Epithelial cell of esophagus (primary cell): ENCODE results near the gene ZNF487.
"Not testable (repeated sequence)": the region's sequence is repeated elsewhere in the genome, so short reads cannot be mapped to it uniquely, and the experiment has no call there.

ENCODE experiments used
- DNase-seq: peaks from one replicate; pipeline ENCODE4 v3.0.0; 2010; ENCODE audit warnings: low read depth
- H3K4me3 ChIP-seq: 2 replicates; pipeline ENCODE4 v1.5.1; 2011; ENCODE audit warnings: mild to moderate bottlenecking, low read length, control low read depth
- TF ChIP-seq, protein P1 (sequence below): IDR thresholded peaks from 2 replicates; pipeline ENCODE4 v1.5.1; 2011; ENCODE audit warnings: low read depth, mild to moderate bottlenecking, low read length, control low read depth, inconsistent platforms; ENCODE audit not compliant: insufficient read depth; ENCODE audit errors: missing control alignments

Gene ZNF487

DNA sequence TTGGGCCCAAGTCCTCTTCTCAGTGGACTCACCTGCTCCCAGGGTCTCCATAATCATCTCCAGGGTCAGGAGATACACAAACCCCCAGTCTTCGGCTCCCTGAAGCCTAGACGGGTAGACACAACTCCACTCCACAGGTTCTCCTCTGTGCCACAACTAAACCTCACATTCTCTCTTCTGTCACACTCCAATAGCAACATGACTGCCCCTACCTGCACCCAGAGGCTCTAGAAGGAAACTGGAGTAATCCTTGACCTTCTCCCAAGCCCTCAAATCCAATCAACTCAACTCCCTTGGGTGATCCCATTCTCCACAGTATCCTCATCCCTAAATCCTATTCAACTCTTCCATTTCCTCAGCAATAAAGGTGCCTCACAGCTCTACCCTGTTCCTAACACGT is 44.2 kb upstream of the ZNF487 start:
- TF ChIP-seq, protein P1, sequence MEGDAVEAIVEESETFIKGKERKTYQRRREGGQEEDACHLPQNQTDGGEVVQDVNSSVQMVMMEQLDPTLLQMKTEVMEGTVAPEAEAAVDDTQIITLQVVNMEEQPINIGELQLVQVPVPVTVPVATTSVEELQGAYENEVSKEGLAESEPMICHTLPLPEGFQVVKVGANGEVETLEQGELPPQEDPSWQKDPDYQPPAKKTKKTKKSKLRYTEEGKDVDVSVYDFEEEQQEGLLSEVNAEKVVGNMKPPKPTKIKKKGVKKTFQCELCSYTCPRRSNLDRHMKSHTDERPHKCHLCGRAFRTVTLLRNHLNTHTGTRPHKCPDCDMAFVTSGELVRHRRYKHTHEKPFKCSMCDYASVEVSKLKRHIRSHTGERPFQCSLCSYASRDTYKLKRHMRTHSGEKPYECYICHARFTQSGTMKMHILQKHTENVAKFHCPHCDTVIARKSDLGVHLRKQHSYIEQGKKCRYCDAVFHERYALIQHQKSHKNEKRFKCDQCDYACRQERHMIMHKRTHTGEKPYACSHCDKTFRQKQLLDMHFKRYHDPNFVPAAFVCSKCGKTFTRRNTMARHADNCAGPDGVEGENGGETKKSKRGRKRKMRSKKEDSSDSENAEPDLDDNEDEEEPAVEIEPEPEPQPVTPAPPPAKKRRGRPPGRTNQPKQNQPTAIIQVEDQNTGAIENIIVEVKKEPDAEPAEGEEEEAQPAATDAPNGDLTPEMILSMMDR = no peak
- DNase-seq = no peak
- no peak overlapping the region for H3K4me3 ChIP-seq

DNA sequence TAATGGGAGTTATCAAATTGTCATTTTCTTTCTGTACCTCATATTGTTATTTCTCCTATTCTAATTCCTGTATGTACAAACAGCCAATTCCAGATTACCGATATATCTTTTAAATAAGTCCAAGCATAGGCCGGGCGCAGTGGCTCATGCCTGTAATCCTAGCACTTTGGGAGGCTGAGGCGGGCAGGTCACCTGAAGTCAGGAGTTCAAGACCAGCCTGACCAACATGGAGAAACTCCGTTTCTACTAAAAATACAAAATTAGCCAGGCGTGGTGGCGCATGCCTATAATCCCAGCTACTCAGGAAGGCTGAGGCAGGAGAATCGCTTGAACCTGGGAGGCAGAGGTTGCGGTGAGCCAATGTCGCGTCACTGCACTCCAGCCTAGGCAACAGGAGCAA is 43.7 kb upstream of the ZNF487 start:
- not testable (repeated sequence) for DNase-seq, H3K4me3 ChIP-seq

DNA sequence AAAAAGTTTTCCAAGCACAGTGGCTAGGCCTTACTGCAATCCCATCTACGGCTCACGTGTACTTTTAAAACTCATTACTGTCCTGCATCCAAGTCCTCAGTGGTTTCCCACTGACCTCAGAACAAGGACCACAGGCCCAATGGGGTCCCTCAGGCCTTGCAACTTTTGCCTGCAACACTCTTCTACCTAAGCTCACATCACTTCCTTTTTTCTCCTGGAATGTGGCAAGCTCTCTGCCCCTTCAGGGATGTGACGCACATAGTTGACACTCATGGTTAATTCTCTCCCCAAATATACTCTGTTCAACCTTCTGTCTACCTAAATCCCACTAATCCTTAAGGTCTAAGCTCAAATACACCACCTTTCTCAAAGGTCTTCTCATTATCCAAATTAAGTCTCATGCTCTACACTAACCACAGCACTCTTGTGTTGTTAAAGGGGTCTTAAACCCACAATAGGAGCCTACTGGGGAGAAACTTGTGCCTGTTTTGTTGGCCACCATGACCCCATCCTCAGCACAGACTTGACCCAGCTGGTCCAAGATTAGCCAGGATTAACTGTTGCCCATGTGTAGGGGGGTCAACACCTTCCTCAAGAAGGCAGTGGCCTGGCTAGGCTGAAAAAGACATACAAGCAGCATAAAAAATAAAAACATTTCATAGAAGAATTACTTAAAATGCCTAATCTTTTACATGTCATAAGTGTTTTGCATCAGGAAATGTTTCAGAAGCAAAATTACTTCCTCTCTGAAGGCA is 43.1 kb upstream of the ZNF487 start:
- TF ChIP-seq, protein P1 = no peak
- no peak overlapping the region for H3K4me3 ChIP-seq
- no peak for DNase-seq

DNA sequence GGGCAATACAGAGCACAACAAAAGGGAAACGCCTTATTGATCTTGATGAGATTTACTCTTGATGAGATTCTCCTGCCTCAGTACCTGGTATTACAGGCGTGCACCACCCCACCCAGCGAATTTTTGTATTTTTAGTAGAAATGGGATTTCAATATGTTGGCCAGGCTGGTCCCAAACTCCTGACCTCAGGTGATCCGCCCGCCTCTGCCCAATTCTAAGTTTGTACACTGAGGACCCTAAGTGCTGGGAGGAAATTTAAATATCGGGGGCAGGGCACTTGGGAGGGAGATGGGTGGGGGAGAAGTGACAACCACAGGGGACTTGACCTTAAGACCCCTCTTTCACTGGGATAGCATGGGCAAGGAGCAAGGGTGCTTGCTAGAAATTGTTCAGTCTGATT is 42.0 kb upstream of the ZNF487 start:
- TF ChIP-seq, protein P1 = no peak
- no peak for DNase-seq
- H3K4me3 ChIP-seq = no peak overlapping the region

DNA sequence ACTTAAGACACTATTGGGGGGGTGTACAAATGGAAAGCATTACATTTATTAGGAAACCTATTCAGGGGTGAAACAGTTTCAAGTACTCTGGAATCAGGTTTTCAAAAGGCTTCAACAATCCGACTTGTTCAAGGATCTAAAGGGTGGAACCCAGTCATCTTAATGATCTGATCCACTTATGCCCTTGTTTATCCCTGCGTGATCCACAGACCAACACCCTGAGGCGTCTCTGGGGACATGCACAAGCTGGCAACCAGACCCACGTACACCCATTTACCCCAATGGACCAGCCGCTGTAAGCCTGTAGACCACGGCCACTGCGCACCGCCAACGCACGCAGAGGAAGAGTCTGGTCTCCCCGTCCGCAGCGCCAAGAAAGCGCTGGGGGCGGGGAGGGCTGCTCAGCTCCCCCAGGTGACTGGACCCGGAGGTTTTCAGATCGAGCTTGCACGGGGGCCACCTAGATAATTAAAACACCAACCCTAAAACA is 41.3 kb upstream of the ZNF487 start:
- peak overlapping the region; percentile 55 for H3K4me3 ChIP-seq
- TF ChIP-seq, protein P1 = no peak
- DNase-seq = no peak

DNA sequence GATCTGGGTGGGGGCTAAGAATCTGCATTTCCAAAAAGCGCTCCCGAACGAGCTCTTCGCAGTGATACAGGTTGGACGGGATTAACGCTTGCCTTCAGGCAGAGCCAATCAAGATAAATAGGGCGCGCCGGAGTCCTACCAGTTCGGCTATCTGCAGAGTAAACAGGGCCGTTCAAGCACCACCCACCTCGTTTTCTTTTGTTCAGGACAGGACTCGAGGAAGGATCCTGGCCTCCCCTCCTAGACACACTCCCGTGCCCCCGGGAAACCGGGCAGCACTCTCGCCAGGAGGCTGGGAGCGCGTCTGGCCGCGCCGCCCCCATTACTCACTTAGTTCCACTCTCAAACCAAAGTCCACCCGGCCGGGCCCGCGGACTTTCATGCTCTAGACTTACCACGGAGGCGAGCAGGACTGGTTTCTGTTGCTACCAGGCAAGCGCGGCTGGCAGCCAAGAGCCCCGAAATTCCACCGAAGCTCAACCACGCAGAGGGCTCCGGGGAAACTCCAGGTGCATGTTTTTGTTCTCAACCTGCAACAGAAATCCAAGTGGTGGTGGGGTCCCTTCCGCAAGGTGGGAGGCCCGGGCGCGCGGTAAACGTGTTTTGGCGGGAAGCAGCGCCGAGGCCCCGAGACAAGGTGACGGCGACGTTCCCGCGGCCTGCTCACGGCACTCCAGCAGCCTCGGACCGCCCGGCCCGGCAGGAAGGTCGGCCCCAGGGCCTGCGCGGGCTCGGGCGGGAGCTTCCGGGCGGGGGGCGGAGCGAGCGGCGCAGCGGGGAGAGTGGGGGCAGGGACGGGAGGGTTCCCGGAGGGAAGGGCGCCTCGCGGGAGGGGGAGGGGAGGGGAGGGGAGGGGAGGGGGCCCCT is 40.6 kb upstream of the ZNF487 start:
- peak; percentile 81 for DNase-seq
- TF ChIP-seq, protein P1 = no peak
- H3K4me3 ChIP-seq = peak overlapping the region; percentile 55

DNA sequence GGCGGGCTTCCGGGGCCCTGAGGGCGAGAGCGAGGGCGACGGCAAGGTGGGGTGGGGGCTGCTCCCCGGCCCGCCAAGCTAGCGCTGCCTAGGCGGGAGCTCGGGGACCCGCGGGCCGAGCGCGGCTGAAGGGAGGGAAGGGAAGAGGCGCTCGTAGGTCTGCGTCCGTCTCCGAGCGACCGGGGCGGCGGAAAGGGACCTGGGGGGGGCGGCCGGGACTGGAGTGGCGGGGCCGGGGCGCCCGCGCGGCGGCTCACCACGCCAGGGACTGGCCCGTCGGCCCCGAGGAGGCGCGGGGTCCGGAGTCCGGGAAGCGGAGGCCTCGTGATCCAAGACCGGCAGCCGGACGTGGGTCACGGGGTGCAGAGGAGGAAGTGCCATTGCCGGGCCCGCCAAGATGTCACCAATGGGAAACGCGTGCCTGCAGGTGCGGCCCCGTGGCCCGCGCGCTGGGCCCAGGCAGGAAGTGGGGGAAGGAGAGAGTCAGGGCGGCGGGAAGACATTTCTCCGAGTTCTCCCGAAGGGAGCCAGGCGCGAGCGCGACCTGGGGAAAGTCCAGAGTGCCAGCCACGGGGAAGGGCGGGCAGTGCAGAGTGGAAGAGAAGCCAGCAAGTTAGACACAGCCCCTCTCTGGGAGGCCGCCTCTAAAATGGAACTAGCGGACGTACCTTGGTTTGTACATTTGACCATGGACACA is 39.8 kb upstream of the ZNF487 start:
- peak overlapping the region; percentile 52 for H3K4me3 ChIP-seq
- TF ChIP-seq, protein P1 = no peak
- DNase-seq = peak; percentile 74
